Activated CD4-positive, alpha-beta memory T cell treated with anti-CD3 and anti-CD28 coated beads, Interleukin-2, amount 10 ng/mL, durations not matched to agents 7 days and 5 days (primary cell): ENCODE data around the gene ALOX15B. TPM values are rescaled to one million over a fixed set of nuclear protein-coding genes. Genes with fewer than 3 reads are reported as not detected.

Experiments used
- CTCF ChIA-PET: fragments of 350-600 bp; sonication (Branson Sonifier 250); formaldehyde crosslinking; loops from one replicate; lab custom pipeline; 2021; ENCODE audit warnings: antibody characterized with exemption, inconsistent platforms; lab: Charles Lee
- POLR2A ChIA-PET: fragments of 350-600 bp; sonication (Branson Sonifier 250); formaldehyde crosslinking; loops from one replicate; lab custom pipeline; 2021; ENCODE audit warnings: antibody characterized with exemption; lab: Charles Lee
- DNase-seq: peaks from one replicate; pipeline ENCODE4 v3.0.0-alpha.2; 2020
- H3K27ac Mint-ChIP-seq: one replicate; pipeline ENCODE4 v1.8.0; 2021; ENCODE audit warnings: mild to moderate bottlenecking, mixed read lengths
- H3K27me3 Mint-ChIP-seq: one replicate; pipeline ENCODE4 v1.8.0; 2021; ENCODE audit warnings: mixed read lengths
- H3K36me3 Mint-ChIP-seq: one replicate; pipeline ENCODE4 v1.8.0; 2021; ENCODE audit warnings: low read depth, mixed read lengths
- H3K4me1 Mint-ChIP-seq: one replicate; pipeline ENCODE4 v1.8.0; 2021; ENCODE audit warnings: mixed read lengths
- H3K4me3 Mint-ChIP-seq: one replicate; pipeline ENCODE4 v1.8.0; 2021; ENCODE audit warnings: mild to moderate bottlenecking, mixed read lengths
- H3K9me3 Mint-ChIP-seq: one replicate; pipeline ENCODE4 v1.8.0; 2021; ENCODE audit warnings: mixed read lengths
- total RNA-seq, 2 experiments: library from RNA; stranded (reverse); gene quantifications; one replicate each; pipeline ENCODE4 v1.2.3, GENCODE V29; 2021

Gene ALOX15B
- total RNA-seq, 2 experiments from 2014 or later = not detected

- no peaks in the 10 kb centered on the region for H3K36me3 Mint-ChIP-seq
- H3K27me3 Mint-ChIP-seq = peaks cover 3% of the 10 kb centered on the region
- no peaks in the 10 kb centered on the region for H3K9me3 Mint-ChIP-seq
- no peak overlapping the region for H3K4me3 Mint-ChIP-seq
- POLR2A ChIA-PET = no interaction called here
- H3K4me1 Mint-ChIP-seq = peaks cover 13% of the 10 kb centered on the region
- no peak overlapping the region for H3K27ac Mint-ChIP-seq
- CTCF ChIA-PET = interaction anchor here (0.6 to 2.9 kb wide), 4 partner anchors 8 to 76 kb away, joined by 3 to 24 read pairs (median 14); no protein-coding TSS in a partner anchor
- DNase-seq = no peak
Observed at GRCh38 chr17:8082292-8082691, 43.4 kb downstream of the ALOX15B start.

GRCh38 chr17:8084250-8084649, 45.4 kb downstream of the ALOX15B start:
- H3K27ac Mint-ChIP-seq = no peak overlapping the region
- peaks cover 7% of the 10 kb centered on the region for H3K27me3 Mint-ChIP-seq
- no peak for DNase-seq
- no peaks in the 10 kb centered on the region for H3K36me3 Mint-ChIP-seq
- ChIA-PET CTCF (interaction anchor here (2.0 to 2.9 kb wide), 3 partner anchors 9 to 26 kb away, joined by 8 to 24 read pairs (median 19); no protein-coding TSS in a partner anchor), POLR2A (interaction anchor here (1.3 kb wide), 1 partner anchor 15 kb away, joined by 3 read pairs; no protein-coding TSS in a partner anchor)
- no peak overlapping the region for H3K4me3 Mint-ChIP-seq
- H3K4me1 Mint-ChIP-seq = peaks cover 10% of the 10 kb centered on the region
- H3K9me3 Mint-ChIP-seq = no peaks in the 10 kb centered on the region

GRCh38 chr17:8087075-8087951, 48.5 kb downstream of the ALOX15B start, which contains the start of gene ALOX12B:
ALOX12B (minus strand) TSS chr17:8087716; CDS start chr17:8087442, 274 bp downstream.
- ChIA-PET POLR2A (interaction anchor here (0.8 to 1.1 kb wide), 2 partner anchors 23 to 44 kb away, joined by 3 read pairs; no protein-coding TSS in a partner anchor), CTCF (interaction anchor here (0.7 to 3.1 kb wide), 5 partner anchors 12 to 230 kb away, joined by 3 to 11 read pairs (median 3); partner anchors contain the start of genes ALOXE3 and NAA38)
- Mint-ChIP-seq H3K4me1 (no peaks in the 10 kb centered on the region), H3K27ac (no peak within 1 kb of the TSS), H3K36me3 (no peaks in the 10 kb centered on the region), H3K9me3 (no peaks in the 10 kb centered on the region), H3K27me3 (peaks cover 22% of the 10 kb centered on the region), H3K4me3 (no peak within 1 kb of the TSS)
- no peak for DNase-seq

GRCh38 chr17:8087952-8088230, 49.0 kb downstream of the ALOX15B start:
- no peak for DNase-seq
- POLR2A ChIA-PET = interaction anchor here (0.8 kb wide), 1 partner anchor 44 kb away, joined by 3 read pairs; no protein-coding TSS in a partner anchor
- Mint-ChIP-seq H3K4me1 (no peaks in the 10 kb centered on the region), H3K4me3 (no peak overlapping the region), H3K27me3 (peaks cover 27% of the 10 kb centered on the region), H3K27ac (no peak overlapping the region), H3K9me3 (no peaks in the 10 kb centered on the region), H3K36me3 (no peaks in the 10 kb centered on the region)
- CTCF ChIA-PET = interaction anchor here (0.7 to 3.1 kb wide), 4 partner anchors 17 to 231 kb away, joined by 3 to 11 read pairs (median 3); partner anchors contain the start of genes ALOXE3 and NAA38

DNA sequence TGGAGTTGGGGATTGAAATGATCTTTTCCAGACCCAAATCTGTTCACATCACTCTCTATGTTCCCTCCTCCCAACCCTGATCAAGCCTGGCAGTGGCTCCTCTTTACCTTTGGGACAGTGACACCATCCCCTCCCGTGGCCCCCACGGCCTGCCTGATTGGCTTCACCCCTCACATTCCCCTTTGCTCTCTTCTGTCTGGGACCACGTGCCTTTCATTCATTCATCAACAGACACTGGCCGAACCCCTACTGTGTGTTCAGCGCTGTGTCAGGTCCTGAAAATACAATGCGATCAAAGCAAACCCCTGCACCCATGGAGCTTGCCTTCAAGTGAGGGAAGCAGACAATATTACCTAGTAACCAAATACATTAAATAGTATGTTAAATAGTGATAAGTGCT, 50.9 kb downstream of the ALOX15B start:
- Mint-ChIP-seq H3K4me1 (peaks cover 9% of the 10 kb centered on the region), H3K36me3 (no peaks in the 10 kb centered on the region), H3K9me3 (no peaks in the 10 kb centered on the region), H3K27ac (no peak overlapping the region), H3K27me3 (peaks cover 32% of the 10 kb centered on the region), H3K4me3 (no peak overlapping the region)
- DNase-seq = no peak
- ChIA-PET CTCF (interaction anchor here (1.5 to 3.1 kb wide), 4 partner anchors 9 to 29 kb away, joined by 4 to 11 read pairs (median 6); partner anchors contain the start of gene ALOXE3), POLR2A (interaction anchor here (0.9 kb wide), 1 partner anchor 30 kb away, joined by 3 read pairs; no protein-coding TSS in a partner anchor)

GRCh38 chr17:8091033-8091687, 52.3 kb downstream of the ALOX15B start:
- Mint-ChIP-seq H3K4me3 (no peak overlapping the region), H3K36me3 (no peaks in the 10 kb centered on the region), H3K9me3 (no peaks in the 10 kb centered on the region), H3K27ac (no peak overlapping the region), H3K4me1 (peaks cover 16% of the 10 kb centered on the region), H3K27me3 (peaks cover 45% of the 10 kb centered on the region)
- ChIA-PET POLR2A (interaction anchor here (0.7 to 0.9 kb wide), 2 partner anchors 19 to 36 kb away, joined by 3 read pairs; no protein-coding TSS in a partner anchor), CTCF (interaction anchor here (0.5 to 4.2 kb wide), 9 partner anchors 8 to 687 kb away, joined by 4 to 68 read pairs (median 5); partner anchors contain the start of genes ALOXE3 and TMEM256)
- no peak for DNase-seq

DNA sequence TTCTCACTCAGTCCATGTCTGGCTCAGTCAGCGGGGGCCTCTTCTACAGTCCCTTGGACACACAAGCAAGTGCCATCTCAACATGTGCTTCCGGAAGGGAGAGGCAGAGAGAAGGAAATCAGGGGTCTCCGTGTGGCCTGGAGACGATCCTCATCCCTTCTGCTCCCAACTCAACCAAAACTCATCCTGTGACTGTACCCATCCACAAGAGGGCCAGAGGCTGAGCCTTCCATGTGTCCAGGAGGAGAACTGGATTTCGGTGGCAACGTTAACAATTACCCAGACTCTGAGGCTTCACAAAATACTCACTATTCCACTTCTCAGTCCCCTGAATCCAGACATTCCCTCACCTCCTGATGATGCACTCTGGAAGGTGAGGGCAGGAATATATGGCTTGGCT, 56.5 kb downstream of the ALOX15B start:
- POLR2A ChIA-PET = no interaction called here

DNA sequence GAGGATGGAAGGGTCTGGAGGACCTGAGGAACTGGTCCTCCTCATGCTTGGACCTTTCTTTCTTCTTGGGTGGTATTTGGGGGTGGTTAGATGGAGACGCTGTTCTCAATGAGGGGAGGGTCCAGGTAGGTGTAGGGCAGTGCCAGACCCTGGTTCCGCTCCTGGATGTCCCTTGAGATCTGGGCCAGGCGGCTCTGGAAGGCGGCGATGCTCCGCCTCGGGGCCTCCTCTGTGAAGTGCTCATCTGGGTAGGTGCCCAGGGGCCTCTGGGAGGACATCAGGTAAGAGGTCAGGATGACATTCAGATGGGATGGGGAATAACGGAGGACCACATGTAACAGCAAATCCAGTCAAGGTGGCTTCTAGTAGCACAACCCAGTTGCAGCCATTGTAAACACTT, 57.7 kb downstream of the ALOX15B start:
- Mint-ChIP-seq H3K9me3 (no peaks in the 10 kb centered on the region), H3K4me1 (peaks cover 16% of the 10 kb centered on the region), H3K27ac (no peak overlapping the region), H3K4me3 (no peak overlapping the region), H3K27me3 (peaks cover 33% of the 10 kb centered on the region), H3K36me3 (no peaks in the 10 kb centered on the region)
- POLR2A ChIA-PET = no interaction called here
- DNase-seq = no peak
- CTCF ChIA-PET = no interaction called here

More for the DNA sequence above, 56.5 kb downstream of the ALOX15B start:
- CTCF ChIA-PET = interaction anchor here (3.6 to 3.9 kb wide), 2 partner anchors 15 to 16 kb away, joined by 12 to 67 read pairs; no protein-coding TSS in a partner anchor
- Mint-ChIP-seq H3K27ac (no peak overlapping the region), H3K4me1 (peaks cover 16% of the 10 kb centered on the region), H3K4me3 (no peak overlapping the region), H3K27me3 (peaks cover 40% of the 10 kb centered on the region), H3K9me3 (no peaks in the 10 kb centered on the region), H3K36me3 (no peaks in the 10 kb centered on the region)
- no peak for DNase-seq

Other genes starting within 250 kb of the ALOX15B start
- gene KDM6B, start 204.8 kb upstream of the ALOX15B start, total RNA-seq = 10 to 100 TPM; 20.9 to 23.7 TPM
- gene TMEM88, start 184.0 kb upstream of the ALOX15B start, total RNA-seq = 1 to 10 TPM in 1 of 2 experiments, under 1 TPM in 1; 0.78 to 1.5 TPM
- gene NAA38, start 181.5 kb upstream of the ALOX15B start, total RNA-seq = 10 to 100 TPM; 69.8 to 76.9 TPM
- 1 to 10 TPM; 5.3 to 7.5 TPM for gene CYB5D1, start 181.1 kb upstream of the ALOX15B start, total RNA-seq
- gene CHD3, start 150.3 kb upstream of the ALOX15B start, total RNA-seq = 100 to 1,000 TPM; 127 to 131 TPM
- 1 to 10 TPM; 3.6 to 3.7 TPM for gene RNF227, start 122.8 kb upstream of the ALOX15B start, total RNA-seq
- gene KCNAB3, start 109.2 kb upstream of the ALOX15B start, total RNA-seq = 1 to 10 TPM; 7.7 to 8.4 TPM
- 100 to 1,000 TPM; 238 to 244 TPM for gene TRAPPC1, start 107.1 kb upstream of the ALOX15B start, total RNA-seq
- 10 to 100 TPM; 58.8 to 64.6 TPM for gene CNTROB, start 106.9 kb upstream of the ALOX15B start, total RNA-seq
- not detected for gene GUCY2D, start 36.4 kb upstream of the ALOX15B start, total RNA-seq
- gene ALOX12B, start 48.7 kb downstream of the ALOX15B start, total RNA-seq = under 1 TPM; 0.20 to 0.38 TPM
- not detected for gene ALOXE3, start 79.5 kb downstream of the ALOX15B start, total RNA-seq
- 1 to 10 TPM; 1.4 to 1.5 TPM for gene HES7, start 85.0 kb downstream of the ALOX15B start, total RNA-seq
- gene PER1, start 113.3 kb downstream of the ALOX15B start, total RNA-seq = 10 to 100 TPM; 53.5 to 56.6 TPM
- 10 to 100 TPM; 75.2 to 79.1 TPM for gene VAMP2, start 123.9 kb downstream of the ALOX15B start, total RNA-seq
- gene TMEM107, start 137.3 kb downstream of the ALOX15B start, total RNA-seq = 10 to 100 TPM; 49.7 to 53.9 TPM
- gene BORCS6, start 151.1 kb downstream of the ALOX15B start, total RNA-seq = 10 to 100 TPM; 16.3 to 17.0 TPM
- 100 to 1,000 TPM; 160 to 167 TPM for gene AURKB, start 171.5 kb downstream of the ALOX15B start, total RNA-seq
- gene CTC1, start 209.0 kb downstream of the ALOX15B start, total RNA-seq = 100 to 1,000 TPM; 116 to 120 TPM
- 10 to 100 TPM; 43.6 to 45.9 TPM for gene PFAS, start 210.2 kb downstream of the ALOX15B start, total RNA-seq
- gene RANGRF, start 249.6 kb downstream of the ALOX15B start, total RNA-seq = 10 to 100 TPM; 45.4 to 49.4 TPM